AG08396 (cell line): ENCODE data around the gene PRKAR1A.
A peak's percentile ranks its signal among the peaks of the same experiment; 100 is the strongest.
"Not testable (repeated sequence)": the region's sequence is repeated elsewhere in the genome, so short reads cannot be mapped to it uniquely, and the experiment has no call there.

Experiments used
- DNase-seq: peaks from one replicate; pipeline ENCODE4 v3.0.0; 2012; ENCODE audit warnings: low spot score, mixed read lengths

PRKAR1A gene

GRCh38 chr17:68512247-68512959 is at the start of gene PRKAR1A:
TSS of gene PRKAR1A (plus strand) at chr17:68512430. CDS start at chr17:68515400, 2,970 bp downstream.
- DNase-seq = peak; percentile 98

DNA sequence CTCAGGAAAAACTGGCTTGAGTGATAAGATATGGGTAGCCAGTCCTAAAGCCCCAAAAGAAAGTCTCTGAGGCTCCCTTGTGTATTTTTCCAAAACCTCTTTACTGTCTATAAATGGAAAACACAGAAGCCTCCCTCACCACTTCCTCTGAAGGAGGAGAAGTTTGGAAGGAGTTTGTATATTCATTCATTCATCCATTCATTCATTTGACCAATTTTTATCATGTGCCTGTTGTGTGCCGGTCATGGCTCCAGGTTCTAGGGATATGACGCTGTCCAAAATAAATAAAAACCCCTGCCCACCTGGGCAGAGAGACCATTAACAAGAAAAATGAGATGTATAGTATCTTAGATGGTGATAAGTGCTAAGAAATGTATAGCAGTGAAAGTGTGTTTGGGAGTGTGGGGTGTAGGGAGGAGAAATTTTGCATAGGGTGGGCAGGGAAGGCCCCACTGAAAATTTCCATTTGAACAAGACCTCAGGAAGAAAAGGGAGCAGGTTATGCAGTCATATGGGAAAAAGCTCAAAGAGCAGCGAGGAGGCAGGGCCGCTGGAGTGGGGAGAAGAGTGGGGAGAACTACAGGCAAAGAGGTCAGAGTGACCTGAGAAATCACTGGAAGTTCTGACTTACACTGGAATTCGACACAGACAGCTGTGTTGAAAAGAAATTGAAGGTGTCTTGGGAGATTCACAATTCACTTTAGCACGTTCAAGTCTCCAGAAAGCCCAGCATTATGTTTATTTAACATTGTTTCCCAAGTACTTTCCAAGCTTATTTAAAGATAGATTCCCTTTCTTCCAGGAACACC is 48.8 kb upstream of the PRKAR1A start:
- no peak for DNase-seq

- DNase-seq = no peak
These were observed 43.9 kb upstream of the PRKAR1A start for GRCh38 chr17:68468334-68468733.

DNA sequence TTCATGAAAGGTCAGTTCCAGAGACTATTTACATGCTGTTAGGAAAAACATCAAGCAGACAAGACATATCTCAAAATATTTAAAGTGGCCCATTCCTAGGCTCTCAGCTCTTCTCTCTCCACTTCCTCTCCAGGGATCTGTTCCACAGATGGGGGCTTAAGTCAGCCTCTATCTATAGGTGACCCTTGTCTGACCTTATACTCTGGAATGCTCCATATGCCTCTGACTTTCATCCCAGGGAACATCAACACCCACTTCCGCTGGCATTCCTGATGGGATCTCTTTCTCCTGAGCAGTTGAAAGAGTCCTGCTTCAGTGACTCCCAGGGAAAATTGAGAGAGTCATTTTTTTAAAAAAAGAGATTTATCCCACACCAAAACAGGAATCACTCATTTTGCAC is 43.4 kb upstream of the PRKAR1A start:
- DNase-seq = no peak

DNA sequence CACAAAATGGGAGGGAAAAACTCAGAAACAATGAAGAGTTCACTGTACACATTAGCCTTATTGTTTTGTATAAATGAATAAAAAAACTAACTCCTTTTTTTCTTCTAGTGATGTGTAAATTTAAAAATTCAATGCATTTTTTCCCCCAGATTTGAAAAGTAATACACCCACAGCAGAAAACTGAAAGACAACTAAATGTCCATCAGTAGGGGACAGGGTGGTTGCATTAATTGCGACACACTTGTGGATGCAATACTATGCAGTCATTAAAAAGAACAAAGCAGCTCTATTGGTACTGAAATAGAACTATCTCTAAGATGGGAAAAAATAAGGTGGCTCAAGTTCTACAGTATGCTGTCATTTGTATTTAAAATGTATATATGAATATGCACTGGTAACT is 41.3 kb upstream of the PRKAR1A start:
- no peak for DNase-seq

GRCh38 chr17:68480885-68481284 is 31.3 kb upstream of the PRKAR1A start:
- no peak for DNase-seq

GRCh38 chr17:68482576-68483041 is 29.6 kb upstream of the PRKAR1A start:
- no peak for DNase-seq

DNA sequence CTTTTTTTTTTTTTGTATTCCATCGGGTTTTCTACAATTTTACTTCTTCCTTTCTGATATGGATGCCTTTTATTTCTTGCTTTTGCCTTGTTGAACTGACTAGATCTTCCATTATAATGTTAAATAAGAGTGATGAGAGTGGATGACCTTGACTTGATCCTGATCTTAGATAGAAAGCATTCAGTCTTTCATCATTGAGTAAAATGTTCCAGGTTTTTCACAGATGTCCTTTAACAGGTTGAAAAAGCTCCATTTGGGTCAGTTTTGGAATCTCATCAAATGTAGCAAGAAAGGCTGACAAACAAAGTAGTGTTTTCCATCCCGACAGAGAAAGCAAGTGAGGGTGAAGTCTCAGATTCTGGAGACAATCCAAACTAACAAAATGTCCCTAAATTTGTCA is 27.8 kb upstream of the PRKAR1A start:
- no peak for DNase-seq

- no peak for DNase-seq
These were observed 22.3 kb upstream of the PRKAR1A start for GRCh38 chr17:68489919-68490318.

- DNase-seq = no peak
These were observed 20.6 kb upstream of the PRKAR1A start for GRCh38 chr17:68491381-68492231.

DNA sequence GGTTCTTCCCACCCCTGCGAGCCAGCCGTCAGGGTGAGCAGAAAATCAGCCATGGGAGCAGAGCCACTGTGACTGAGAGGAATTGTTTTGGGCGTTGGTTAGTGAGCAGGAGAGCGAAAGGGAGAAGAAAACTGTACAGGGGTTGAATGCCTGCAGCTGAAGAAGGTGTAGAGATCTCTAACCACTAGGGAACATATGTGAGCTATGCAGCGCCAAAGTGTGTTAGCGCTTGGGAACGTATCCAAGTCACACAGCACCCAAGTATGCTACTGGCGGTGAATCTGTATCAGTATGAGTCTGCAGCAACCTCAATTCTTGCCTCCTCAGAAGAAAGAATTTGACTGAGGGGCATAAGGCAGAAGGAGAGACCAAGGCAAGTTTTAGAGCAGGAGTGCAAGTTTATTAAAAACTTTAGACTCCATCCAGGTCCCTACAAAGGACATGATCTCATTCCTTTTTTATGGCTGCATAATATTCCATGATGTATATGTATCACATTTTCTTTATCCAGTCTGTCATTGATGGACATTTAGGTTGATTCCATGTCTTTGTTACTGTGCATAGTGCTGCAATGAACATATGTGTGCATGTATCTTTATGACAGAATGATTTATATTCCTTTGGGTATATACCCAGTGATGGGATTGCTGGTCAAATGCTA is 19.7 kb upstream of the PRKAR1A start:
- not testable (repeated sequence) for DNase-seq

DNA sequence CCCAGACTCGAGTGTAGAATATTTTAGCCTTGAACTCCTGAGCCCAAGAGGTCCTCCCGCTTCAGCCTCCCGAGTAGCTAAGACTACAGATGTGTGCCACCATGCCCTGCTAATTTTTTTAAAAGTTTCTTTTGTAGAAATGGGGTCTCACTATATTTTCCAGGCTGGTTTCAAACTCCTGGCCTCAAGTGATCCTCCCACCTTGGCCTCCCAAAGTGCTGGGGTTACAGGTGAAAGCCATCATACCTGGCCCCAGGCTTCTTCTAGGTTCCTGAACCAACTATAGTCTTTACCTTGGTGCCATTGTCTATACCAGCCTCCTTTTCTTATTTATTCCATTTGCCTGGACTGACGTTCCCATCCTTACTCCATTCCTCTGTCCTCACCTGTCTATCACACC is 17.1 kb upstream of the PRKAR1A start:
- DNase-seq = no peak

- no peak for DNase-seq
These were observed 14.3 kb upstream of the PRKAR1A start for GRCh38 chr17:68497885-68498319.

DNA sequence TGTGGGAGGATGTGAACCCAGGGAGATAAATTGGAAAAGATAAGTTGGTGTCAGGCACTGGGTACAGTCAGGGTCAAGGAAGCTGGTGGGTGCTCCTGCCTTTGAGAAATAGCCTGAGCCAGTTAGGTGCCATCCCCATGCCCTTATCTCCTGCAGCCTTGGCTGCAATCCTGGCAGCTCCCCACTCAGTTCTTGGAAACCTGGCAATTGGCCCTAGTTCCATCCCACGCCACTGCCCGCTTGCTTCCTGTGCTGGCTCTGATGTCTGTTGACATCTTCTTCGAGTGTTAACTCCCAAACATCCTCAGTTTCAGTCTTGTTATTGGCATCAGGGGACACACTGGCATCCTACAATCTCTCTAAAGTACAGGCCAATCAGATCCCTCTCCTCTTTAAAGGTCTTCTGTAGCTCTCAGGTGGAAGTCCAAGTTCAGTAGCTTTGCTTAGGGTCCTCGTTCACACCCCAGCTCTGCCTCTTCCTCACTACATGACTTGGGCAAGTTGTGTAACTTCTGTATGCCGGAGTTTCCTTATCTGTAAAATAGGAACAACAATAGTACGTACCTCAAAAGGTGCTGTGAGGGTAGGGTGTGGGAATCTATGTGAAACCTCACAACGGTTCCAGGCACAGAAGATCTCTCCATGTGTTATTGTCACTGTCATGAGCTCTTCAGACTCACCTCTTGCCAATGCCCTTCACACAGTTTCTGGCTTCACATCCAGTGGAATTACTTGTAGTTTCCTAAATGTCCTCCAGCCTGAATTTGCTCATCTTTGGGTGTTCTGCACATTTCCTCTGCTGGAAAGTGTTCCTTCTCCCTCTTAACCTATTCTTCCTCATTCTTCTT is 13.5 kb upstream of the PRKAR1A start:
- DNase-seq = no peak

- DNase-seq = no peak
These were observed 12.6 kb upstream of the PRKAR1A start for GRCh38 chr17:68499587-68499986.

DNA sequence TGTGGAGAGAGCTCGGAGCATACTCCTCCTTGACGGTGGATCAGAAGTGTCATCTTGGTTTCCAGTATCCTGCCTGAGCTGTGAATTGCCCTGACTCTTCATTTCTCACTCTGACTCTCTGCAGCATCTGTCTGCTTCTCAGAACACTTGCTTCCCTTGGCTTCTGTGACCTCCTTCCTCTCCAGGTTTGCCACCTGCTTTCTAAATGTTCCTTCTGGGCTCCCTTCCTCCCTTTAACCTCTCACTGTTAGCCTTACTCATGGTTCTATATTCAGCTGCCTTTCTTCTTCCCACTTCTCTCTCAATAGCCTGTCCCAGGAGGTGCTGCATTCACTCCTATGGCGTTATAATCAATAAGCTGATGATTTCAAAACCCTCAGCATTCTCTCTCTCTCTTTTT is 11.2 kb upstream of the PRKAR1A start:
- DNase-seq = no peak

DNA sequence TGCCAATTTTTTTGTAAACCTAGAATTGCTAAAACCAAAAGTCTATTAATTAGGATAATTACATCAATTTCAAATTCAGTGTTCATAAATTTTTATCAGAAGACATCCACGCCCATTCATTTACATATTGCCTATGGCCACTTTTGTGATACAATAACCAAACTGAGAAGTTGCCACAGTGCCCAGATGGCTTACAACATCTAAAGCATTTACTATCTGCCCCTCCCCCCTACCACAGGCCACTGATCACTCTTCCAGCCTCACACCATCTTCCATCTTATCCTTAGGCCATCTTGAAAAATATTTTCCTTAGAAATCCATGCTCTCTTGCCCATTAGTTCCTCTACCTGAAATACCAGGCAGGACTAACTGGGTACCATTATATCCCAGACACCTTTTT is 6.3 kb upstream of the PRKAR1A start:
- DNase-seq = no peak

DNA sequence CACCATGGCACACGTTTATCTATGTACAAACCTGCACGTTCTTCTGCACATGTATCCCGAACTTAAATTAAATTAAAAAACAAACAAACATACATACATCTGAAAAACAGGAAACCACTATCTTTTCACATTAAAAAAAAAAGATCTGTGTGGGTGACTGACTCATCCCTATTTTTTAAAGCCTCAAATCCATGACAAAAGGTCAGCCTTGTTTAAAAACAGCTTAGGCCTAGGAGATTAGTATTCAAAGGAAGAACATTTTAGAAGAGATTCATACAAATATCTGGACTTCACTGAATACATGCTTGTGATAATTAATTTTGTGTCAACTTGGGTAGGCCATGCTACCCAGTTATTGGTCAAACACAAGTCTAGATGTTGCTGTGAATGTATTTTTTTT is 4.7 kb upstream of the PRKAR1A start:
- no peak for DNase-seq

DNA sequence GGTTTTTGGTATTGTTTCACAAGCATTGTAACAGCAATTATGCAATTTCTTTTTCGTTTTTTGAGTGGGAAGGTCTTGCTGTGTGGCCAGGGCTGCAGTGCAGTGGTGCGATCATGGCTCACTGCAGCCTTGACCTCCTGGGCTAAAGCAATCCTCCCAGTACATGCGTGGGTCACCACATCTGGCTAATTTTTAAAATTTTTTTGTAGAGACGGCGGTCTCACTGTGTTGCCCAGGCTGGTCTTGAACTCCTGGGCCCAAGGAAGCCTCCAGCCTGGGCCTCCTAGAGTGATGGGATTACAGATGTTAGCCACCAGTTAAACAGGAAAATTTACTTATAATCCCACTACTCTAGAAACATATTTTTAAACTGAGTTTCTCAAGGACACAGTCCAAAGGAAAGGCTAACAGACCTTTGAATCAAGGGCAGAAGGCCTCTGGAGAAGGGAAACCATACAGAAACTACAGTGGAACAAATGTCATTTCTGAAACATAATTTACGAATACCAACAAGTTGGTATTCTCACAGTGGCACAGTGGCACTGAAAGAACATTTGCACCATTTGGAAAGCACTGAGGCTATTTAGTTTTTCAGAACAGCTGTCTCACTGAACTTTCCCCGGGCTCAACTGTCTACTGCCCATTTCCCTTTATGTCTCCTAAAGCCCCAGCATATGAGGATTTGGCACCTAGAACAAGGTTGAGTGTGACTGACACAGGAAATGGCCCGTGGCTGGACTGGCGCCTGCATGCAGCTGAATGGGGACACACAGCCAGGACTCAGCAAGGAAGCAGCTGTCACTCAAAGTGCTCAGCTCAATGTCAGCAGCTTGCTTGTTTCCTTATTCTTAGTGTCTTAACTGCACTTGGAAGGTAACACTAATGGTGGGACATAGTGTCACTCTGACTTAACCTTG is 2.8 kb upstream of the PRKAR1A start:
- DNase-seq = no peak

- no peak for DNase-seq
These were observed 968 bp upstream of the PRKAR1A start for GRCh38 chr17:68511254-68511670.
